IPS-NIHi7 (cell line): Measurements from ENCODE around the gene SERPINB10.

Experiments
- DNase-seq: peaks from one replicate; pipeline ENCODE4 v3.0.0; 2012; ENCODE audit warnings: mixed read lengths; ENCODE audit errors: extremely low spot score

The SERPINB10 gene

DNA sequence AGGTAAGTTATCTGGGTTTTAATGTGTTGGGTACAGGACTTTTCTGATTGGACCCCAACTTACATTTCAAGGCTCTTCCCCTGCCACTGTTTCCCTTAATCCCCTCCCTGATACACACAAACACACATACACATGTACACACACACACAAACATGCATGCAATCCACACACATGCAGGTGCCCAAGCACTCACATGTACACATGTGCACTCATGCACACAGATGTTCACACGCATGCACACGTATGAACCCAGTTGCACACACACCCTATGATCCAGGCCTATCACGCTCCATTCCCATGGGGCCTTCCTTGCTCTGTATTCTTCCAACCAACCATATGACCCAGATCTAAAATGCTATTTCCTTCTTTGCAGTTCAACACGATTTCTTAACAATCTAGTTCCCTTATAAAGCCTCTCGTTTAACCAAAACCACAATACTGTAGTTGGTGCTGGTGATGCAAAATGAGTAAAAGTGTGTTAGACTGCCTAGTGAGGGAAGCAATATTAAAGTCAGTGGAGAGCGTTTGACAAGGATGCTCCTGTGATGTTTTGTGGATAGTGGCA, 73.2 kb downstream of the SERPINB10 start:
- no peak for DNase-seq

DNA sequence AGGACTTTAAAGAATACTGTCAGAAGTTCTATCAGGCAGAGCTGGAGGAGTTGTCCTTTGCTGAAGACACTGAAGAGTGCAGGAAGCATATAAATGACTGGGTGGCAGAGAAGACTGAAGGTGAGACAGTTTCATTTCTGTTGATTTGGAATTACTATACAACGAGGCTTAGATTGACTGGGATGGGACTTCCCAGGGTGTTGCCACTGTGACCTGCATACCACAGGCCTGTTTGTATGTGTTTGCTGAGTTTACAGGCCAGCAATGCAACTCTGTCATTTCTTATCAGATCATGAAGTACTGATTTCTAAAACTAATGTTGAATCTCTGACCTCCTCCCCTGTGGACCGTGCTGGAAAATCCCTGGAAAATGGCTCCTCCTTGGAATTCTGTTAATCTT, 74.0 kb downstream of the SERPINB10 start:
- no peak for DNase-seq

DNA sequence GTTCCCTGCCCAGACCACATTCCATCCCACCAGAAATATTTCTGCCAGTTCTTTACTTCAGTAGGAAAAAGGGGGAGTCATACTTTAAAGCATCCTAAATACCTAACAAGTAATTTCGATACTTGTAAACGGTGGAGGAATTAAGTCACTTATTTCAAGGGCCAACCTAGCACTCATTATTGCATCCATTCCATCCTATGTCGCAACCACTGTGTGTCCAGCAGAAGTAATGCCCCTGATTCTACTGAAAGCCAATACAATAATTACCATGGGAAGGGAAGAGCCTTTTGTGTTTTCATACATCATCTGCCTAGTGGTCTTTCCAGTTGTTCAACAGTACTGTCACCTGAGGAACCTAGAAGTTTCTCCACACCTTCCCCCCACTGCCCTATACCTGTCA, 74.6 kb downstream of the SERPINB10 start:
- no peak for DNase-seq
